ENCODE data around the gene KSR1. TPM values are rescaled to one million over a fixed set of nuclear protein-coding genes. Genes with fewer than 3 reads are reported as not detected.

Gene KSR1
- total RNA-seq, 1 experiment from 2014 or later: 21.7 TPM

- no peak overlapping the region for H3K4me3 ChIP-seq (ENCODE audit: low read depth in 2 of 2, low read length in 2 of 2)
- H3K9me3 ChIP-seq (ENCODE audit: control insufficient read depth, insufficient read depth, low read depth, low read length): no peaks in the 10 kb centered on the region
- H3K36me3 ChIP-seq (ENCODE audit: control insufficient read depth, insufficient read depth, low read length): no peaks in the 10 kb centered on the region
- intact Hi-C loops (cut with micrococcal nuclease; ENCODE audit: unreplicated experiment): no loop called here
- ChIA-PET CTCF (interaction anchor here (0.6 to 0.7 kb wide), 2 partner anchors 75 to 181 kb away, joined by 5 to 7 read pairs; no protein-coding TSS in a partner anchor), POLR2A (interaction anchor here (0.7 kb wide), 1 partner anchor 19 kb away, joined by 4 read pairs; no protein-coding TSS in a partner anchor)
- TF ChIP-seq REST (IDR thresholded peaks at IDR 0.05; ENCODE audit: insufficient read depth in 1 of 2, low read depth in 2 of 2, low read length in 1 of 2): no peak
- BruUV-seq (replicated peaks): no TSS peak
- no peaks in the 10 kb centered on the region for H3K27me3 ChIP-seq (ENCODE audit: control insufficient read depth, insufficient read depth, low read length)
- ATAC-seq (peak; percentile 81), DNase-seq (ENCODE audit: low read depth, low spot score) (no peak)
- 0 out of 2 replicates have a peak overlapping the region, but pooled peaks have one; percentile 29 for H3K27ac ChIP-seq (ENCODE audit: low read length)
- peaks cover 16% of the 10 kb centered on the region for H3K4me1 ChIP-seq (ENCODE audit: control insufficient read depth, insufficient read depth, low read length)
- in situ Hi-C loops (cut with HindIII; ENCODE audit: low pct_unique_long_range_greater_than_20kb, low sequenced_read_pairs): no loop called here
These were observed 77.9 kb downstream of the KSR1 start for GRCh38 chr17:27533874-27534815.

- DNase-seq (ENCODE audit: low read depth, low spot score): no peak
- no peaks in the 10 kb centered on the region for H3K9me3 ChIP-seq (ENCODE audit: control insufficient read depth, insufficient read depth, low read depth, low read length)
- ATAC-seq: no peak
- no peak overlapping the region for H3K4me3 ChIP-seq (ENCODE audit: low read depth in 2 of 2, low read length in 2 of 2)
- no peaks in the 10 kb centered on the region for H3K27me3 ChIP-seq (ENCODE audit: control insufficient read depth, insufficient read depth, low read length)
- CTCF ChIA-PET: interaction anchor here (0.6 kb wide), 1 partner anchor 725 kb away, joined by 11 read pairs; no protein-coding TSS in a partner anchor
- no peak for TF ChIP-seq SIN3A (IDR thresholded peaks at IDR 0.05; ENCODE audit: borderline replicate concordance, insufficient read depth, low read depth, low read length)
- TF ChIP-seq REST (IDR thresholded peaks at IDR 0.05; ENCODE audit: insufficient read depth in 1 of 2, low read depth in 2 of 2, low read length in 1 of 2): no peak
- peaks cover 16% of the 10 kb centered on the region for H3K4me1 ChIP-seq (ENCODE audit: control insufficient read depth, insufficient read depth, low read length)
- POLR2A ChIA-PET: interaction anchor here (0.7 kb wide), 1 partner anchor 17 kb away, joined by 4 read pairs; no protein-coding TSS in a partner anchor
- peak overlapping the region; percentile 31 for H3K27ac ChIP-seq (ENCODE audit: low read length)
- H3K36me3 ChIP-seq (ENCODE audit: control insufficient read depth, insufficient read depth, low read length): no peaks in the 10 kb centered on the region
- intact Hi-C loops (cut with micrococcal nuclease; ENCODE audit: unreplicated experiment) (no loop called here), in situ Hi-C loops (cut with HindIII; ENCODE audit: low pct_unique_long_range_greater_than_20kb, low sequenced_read_pairs) (no loop called here)
- no TSS peak for BruUV-seq (replicated peaks)
These were observed 79.1 kb downstream of the KSR1 start for GRCh38 chr17:27535178-27535928.

Data from Panc1 (cell line).